Muscle of leg (tissue), 16 donors: Measurements from ENCODE around the gene CD1D. TPM values are rescaled to one million over a fixed set of nuclear protein-coding genes. Genes with fewer than 3 reads are reported as not detected.

Experiments used
- DNase-seq: peaks from one replicate; pipeline ENCODE4 v3.0.0; 2013
- H3K27ac ChIP-seq: one replicate; pipeline ENCODE4 v1.5.1; 2013; ENCODE audit warnings: mild to moderate bottlenecking, low read length, control low read depth
- H3K27me3 ChIP-seq: one replicate; pipeline ENCODE4 v1.6.1; 2013; ENCODE audit warnings: low read length; ENCODE audit not compliant: control insufficient read depth, insufficient read depth
- H3K36me3 ChIP-seq: one replicate; pipeline ENCODE4 v1.6.1; 2013; ENCODE audit warnings: low read length; ENCODE audit not compliant: control insufficient read depth, insufficient read depth
- H3K4me1 ChIP-seq: one replicate; pipeline ENCODE4 v1.6.1; 2013; ENCODE audit warnings: low read length; ENCODE audit not compliant: control insufficient read depth, insufficient read depth
- H3K4me3 ChIP-seq: one replicate; pipeline ENCODE4 v1.5.1; 2013; ENCODE audit warnings: low read length, control low read depth
- H3K9me3 ChIP-seq: replicated peaks from 2 replicates; pipeline ENCODE4 v1.6.1; 2013; ENCODE audit warnings: low read depth, low read length; ENCODE audit not compliant: control insufficient read depth
- WGBS: methylation state at CpG from one replicate; pipeline ENCODE4 v1.1.5; 2013; ENCODE audit warnings: missing lambda C conversion rate; ENCODE audit not compliant: insufficient coverage; 5-methylcytosine and 5-hydroxymethylcytosine counted together
- long read RNA-seq, 11 donors: transcript quantifications; one replicate each; lab custom pipeline, GENCODE V29; 2026
- polyA plus RNA-seq, 8 donors: library from polyadenylated mRNA; unstranded; fragments of 120-200 nt; gene quantifications; one replicate each; pipeline versions ENCODE4 v1.2.1 to v1.2.3, GENCODE V29; 2013; ENCODE audit warnings: inconsistent platforms in 1 of 8, low replicate concordance in 1 of 8; ENCODE audit not compliant: insufficient read length in 8 of 8, insufficient read depth in 1 of 8
- total RNA-seq: library from RNA; stranded (reverse); fragments of 120-200 nt; gene quantifications from one replicate; pipeline ENCODE4 v1.2.4, GENCODE V29; 2013

The CD1D gene
- total RNA-seq (1.6 TPM), polyA plus RNA-seq (1 to 10 TPM in 6 of 8 donors, under 1 TPM in 2; 0.83 to 1.9 (median 1.5) TPM)
- long read RNA-seq, donor 1: 0 reads
- long read RNA-seq, donor 2: 0 reads
- long read RNA-seq, donor 3: 0 reads
- long read RNA-seq, donor 4: 0 reads
- long read RNA-seq, donor 5: 0 reads
- long read RNA-seq, donor 6: 0 reads
- long read RNA-seq, donor 7: 0 reads
- long read RNA-seq, donor 8: 0 reads
- long read RNA-seq, donor 9: 0 reads
- long read RNA-seq, donor 10: 0 reads
- long read RNA-seq, donor 11: 0 reads

DNA sequence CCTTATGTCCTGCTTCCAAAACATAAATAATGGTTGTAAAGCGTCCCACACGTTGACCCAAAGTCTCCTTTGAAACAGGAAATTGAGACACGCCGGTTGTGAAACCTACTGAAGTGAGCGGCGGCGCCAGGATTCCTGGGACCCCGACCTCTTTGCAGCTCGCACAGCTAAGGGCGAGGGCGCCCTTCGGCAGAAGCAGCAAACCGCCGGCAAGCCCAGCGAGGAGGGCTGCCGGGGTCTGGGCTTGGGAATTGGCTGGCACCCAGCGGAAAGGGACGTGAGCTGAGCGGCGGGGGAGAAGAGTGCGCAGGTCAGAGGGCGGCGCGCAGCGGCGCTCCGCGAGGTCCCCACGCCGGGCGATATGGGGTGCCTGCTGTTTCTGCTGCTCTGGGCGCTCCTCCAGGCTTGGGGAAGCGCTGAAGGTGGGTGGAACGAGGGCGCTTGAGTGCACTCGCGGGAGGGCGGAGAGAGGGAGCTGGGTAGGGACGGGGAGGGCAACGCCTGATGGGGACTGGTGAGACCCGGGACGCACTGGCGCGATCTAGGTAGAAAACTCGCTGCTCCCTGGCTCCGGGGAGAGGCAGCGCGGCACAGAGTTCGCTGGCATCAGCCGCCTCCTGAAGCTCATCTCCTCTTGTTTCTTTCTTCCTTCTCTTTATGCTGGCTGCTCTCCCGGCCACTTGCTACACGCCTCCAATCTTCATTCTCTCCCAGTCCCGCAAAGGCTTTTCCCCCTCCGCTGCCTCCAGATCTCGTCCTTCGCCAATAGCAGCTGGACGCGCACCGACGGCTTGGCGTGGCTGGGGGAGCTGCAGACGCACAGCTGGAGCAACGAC is at the start of gene CD1D:
Gene CD1D (plus strand): TSS at position 155 of the 836 bp plus-strand sequence. CDS start 207 bp downstream, at position 362.
- Histone ChIP-seq H3K9me3 (no peaks in the 10 kb centered on the region), H3K36me3 (no peaks in the 10 kb centered on the region), H3K4me3 (peak within 1 kb of the TSS; percentile 57), H3K27ac (no peak within 1 kb of the TSS), H3K4me1 (peaks cover 16% of the 10 kb centered on the region), H3K27me3 (peaks cover 39% of the 10 kb centered on the region)
- DNase-seq: peak; percentile 59
- WGBS: under 1% methylated on average over 56 of the region's 63 CpGs

DNA sequence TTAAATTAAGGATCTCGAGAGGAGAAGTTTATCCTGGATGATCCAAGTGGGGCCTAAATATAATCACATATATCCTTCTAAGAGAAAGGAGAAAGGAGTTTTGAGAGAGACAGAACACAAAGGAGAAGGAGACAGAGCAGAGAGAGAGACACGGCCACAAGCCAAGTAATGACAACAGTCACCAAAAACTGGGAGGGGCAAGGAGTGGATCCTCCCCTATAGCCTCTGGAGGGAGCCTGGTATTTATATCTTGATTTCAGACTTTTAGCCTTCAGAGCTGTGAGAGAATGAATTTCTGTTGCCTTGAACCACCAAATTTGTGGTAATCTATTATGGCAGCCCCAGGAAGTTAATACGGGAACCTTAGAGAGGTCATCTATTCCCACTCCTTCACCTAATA is 49.5 kb upstream of the CD1D start:
- peaks cover 2% of the 10 kb centered on the region for H3K27me3 ChIP-seq
- H3K27ac ChIP-seq: no peak overlapping the region
- no peak for DNase-seq
- H3K4me3 ChIP-seq: no peak overlapping the region
- H3K9me3 ChIP-seq: no peaks in the 10 kb centered on the region
- H3K4me1 ChIP-seq: no peaks in the 10 kb centered on the region
- H3K36me3 ChIP-seq: no peaks in the 10 kb centered on the region
- WGBS: 50% methylated on average over 1 of the region's 3 CpGs

DNA sequence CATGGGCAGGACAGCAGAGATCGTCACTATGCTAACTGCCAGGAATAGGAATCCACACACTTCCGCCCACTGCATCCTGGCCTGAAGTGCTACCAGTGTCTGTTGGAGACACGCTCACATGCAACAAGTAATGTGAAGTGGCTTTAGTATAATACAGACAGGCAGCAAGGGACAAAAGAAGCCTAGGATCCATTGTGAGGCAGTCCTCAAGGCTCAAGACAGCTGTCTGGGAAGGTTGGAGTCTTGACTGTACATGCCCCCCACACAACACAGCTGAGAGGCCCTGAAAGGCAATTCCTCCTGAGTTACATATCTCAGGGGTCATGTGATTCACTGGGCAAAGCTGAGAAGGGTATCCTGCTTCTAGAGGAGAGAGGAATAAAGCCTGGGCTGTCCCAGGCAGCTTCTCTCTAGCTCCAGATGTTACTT is 39.9 kb upstream of the CD1D start:
- no peaks in the 10 kb centered on the region for H3K27me3 ChIP-seq
- WGBS: 40% methylated on average over 1 of the region's 3 CpGs
- peaks cover 19% of the 10 kb centered on the region for H3K4me1 ChIP-seq
- DNase-seq: peak; percentile 26
- H3K4me3 ChIP-seq: no peak overlapping the region
- H3K9me3 ChIP-seq: no peaks in the 10 kb centered on the region
- H3K27ac ChIP-seq: peak overlapping the region; percentile 29
- H3K36me3 ChIP-seq: no peaks in the 10 kb centered on the region

DNA sequence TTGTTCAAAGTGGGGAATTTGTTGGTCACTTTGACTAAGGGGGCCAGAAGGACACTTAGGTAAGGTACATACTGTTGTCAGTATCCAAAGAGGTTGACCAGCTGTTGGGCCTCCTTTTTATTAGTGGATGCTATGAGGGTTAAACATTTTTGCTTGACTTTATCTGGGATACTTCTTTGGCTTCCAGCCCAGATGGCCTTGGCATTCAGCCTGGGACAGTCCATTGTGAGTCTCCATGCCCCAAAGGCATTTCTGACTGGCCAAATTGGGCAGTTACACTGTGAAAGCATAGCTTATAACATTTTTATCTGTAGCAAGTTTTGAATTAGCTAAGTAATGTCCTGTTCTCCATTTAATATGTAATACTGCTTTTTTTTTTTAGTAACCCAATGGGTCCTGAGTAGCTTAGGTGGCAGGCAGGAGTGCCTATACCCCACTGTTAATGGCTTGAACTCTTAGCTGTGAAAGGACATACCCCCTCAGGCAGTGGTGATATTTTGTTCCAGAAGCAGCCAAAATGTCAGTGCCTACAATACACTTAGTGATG is 35.4 kb upstream of the CD1D start:
- Histone ChIP-seq H3K27ac (no peak overlapping the region), H3K27me3 (no peaks in the 10 kb centered on the region), H3K36me3 (no peaks in the 10 kb centered on the region), H3K4me3 (no peak overlapping the region), H3K4me1 (peaks cover 31% of the 10 kb centered on the region), H3K9me3 (no peaks in the 10 kb centered on the region)
- peak; percentile 68 for DNase-seq

DNA sequence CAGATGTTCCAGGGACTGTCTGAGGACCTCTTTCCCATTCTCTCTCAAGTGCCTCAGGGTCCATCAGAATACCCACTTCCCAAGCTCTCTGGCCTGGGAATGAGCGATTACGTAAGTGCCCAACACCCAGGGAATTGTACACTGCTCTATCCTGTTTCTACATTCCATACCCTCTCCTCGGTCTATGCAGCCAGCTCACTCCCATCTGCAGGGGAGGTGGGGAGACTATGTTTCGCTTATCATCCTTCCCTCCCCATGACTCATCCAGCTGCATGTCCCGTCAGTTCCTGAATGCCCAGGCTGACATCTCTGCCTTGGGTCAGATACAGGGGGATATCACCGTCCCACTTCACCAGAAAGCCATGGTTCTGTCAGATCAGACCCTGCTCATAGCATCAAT is 34.5 kb upstream of the CD1D start:
- peaks cover 23% of the 10 kb centered on the region for H3K4me1 ChIP-seq
- no peak for DNase-seq
- H3K4me3 ChIP-seq: no peak overlapping the region

DNA sequence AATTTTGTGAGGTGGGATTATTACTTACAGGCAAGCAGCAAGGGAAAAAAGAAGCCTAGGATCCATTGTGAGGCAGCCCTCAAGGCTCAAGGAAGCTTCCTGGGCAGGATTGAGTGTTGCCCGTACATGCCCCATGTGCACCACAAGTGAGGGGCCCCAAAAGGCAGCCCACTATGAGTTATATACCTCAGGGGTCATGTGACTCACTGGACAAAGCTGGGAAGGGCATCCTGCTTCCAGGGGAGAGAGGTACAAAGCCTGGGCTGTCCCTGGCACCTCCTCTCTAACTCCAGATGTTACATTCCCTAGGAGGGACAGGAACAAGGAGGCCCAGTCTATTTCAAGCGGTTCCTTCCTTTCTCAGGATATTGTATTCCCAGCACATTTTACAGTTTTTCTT is 34.0 kb upstream of the CD1D start:
- H3K4me1 ChIP-seq: peaks cover 23% of the 10 kb centered on the region
- no peaks in the 10 kb centered on the region for H3K9me3 ChIP-seq
- no peak overlapping the region for H3K4me3 ChIP-seq
- H3K27me3 ChIP-seq: no peaks in the 10 kb centered on the region
- no peak overlapping the region for H3K27ac ChIP-seq
- WGBS: 89% methylated on average over 1 of the region's 2 CpGs
- no peak for DNase-seq
- H3K36me3 ChIP-seq: no peaks in the 10 kb centered on the region

More for the DNA sequence above, 34.5 kb upstream of the CD1D start:
- Histone ChIP-seq H3K27ac (no peak overlapping the region), H3K36me3 (no peaks in the 10 kb centered on the region), H3K9me3 (no peaks in the 10 kb centered on the region), H3K27me3 (no peaks in the 10 kb centered on the region)
- WGBS: 91% methylated on average over 3 of the region's 6 CpGs

DNA sequence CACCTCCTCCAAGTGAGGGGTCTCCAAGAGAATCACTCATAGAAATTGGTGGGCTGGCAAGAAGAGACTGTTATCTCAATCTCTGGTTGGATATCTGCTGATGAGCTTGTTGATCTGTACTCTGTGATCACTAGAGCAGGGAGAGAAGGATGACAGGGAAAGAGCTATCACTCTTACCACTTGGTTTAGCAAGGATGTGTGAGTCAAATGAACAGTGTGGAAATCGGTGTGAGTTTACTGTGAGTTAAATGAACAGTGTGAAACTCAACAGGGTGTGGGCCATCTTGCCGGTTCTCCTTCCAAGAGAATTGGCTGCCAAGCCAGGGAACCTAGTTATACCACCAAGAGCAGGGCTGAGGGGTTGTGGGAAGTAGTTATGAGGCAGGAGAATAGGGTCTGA is 33.3 kb upstream of the CD1D start:
- Histone ChIP-seq H3K4me3 (no peak overlapping the region), H3K27me3 (no peaks in the 10 kb centered on the region), H3K4me1 (peaks cover 23% of the 10 kb centered on the region), H3K27ac (peak overlapping the region; percentile 11), H3K9me3 (no peaks in the 10 kb centered on the region), H3K36me3 (no peaks in the 10 kb centered on the region)
- no peak for DNase-seq
- no CpG with 5 or more reads among the region's 2 CpGs for WGBS

DNA sequence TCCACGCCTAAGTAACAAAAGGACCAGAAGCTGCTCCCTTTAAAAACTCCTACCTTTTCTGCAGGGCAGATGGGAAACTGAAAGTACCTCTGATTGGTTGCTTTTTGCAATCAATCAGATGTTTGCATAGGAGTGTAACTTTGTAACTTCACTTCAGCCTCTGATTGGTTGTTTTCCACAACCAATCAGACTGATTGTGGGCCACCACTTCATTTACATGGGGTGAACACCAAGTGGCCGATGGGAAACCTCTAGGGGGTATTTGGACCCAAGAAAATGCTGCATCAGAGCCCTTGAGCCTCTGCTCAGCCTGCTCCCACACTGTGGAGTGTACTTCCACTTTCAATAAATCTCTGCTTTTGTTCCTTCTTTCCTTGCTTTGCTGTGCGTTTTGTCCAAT is 32.8 kb upstream of the CD1D start:
- Histone ChIP-seq H3K9me3 (no peaks in the 10 kb centered on the region), H3K27me3 (no peaks in the 10 kb centered on the region), H3K4me3 (no peak overlapping the region), H3K4me1 (peaks cover 23% of the 10 kb centered on the region), H3K27ac (peak overlapping the region; percentile 11), H3K36me3 (no peaks in the 10 kb centered on the region)
- peak; percentile 12 for DNase-seq
- WGBS: 67% methylated on average over 2 of the region's 3 CpGs

DNA sequence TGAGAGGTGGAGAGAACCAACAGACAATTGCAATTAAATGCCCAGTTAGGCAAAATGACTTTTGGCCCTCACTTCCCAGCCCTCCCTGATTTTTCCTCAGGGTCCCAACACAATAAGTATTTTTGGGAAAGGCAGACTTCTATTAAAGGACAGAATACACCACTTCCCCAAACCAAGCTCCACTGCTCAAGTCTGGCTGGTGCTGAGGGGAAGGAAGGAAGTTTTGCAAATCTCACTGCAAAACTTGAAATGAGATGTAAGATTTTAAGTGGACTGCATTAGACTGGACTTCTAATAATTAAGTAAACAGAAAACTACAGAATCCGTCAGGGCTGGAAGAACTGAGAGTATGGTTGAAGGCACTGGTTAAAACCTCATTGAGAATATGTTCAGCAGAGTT is 32.2 kb upstream of the CD1D start:
- peak; percentile 36 for DNase-seq
- H3K4me1 ChIP-seq: peaks cover 23% of the 10 kb centered on the region
- H3K9me3 ChIP-seq: no peaks in the 10 kb centered on the region
- H3K36me3 ChIP-seq: no peaks in the 10 kb centered on the region
- WGBS: no CpG with 5 or more reads among the region's 1 CpG
- H3K27ac ChIP-seq: peak overlapping the region; percentile 77
- H3K27me3 ChIP-seq: no peaks in the 10 kb centered on the region
- H3K4me3 ChIP-seq: no peak overlapping the region

DNA sequence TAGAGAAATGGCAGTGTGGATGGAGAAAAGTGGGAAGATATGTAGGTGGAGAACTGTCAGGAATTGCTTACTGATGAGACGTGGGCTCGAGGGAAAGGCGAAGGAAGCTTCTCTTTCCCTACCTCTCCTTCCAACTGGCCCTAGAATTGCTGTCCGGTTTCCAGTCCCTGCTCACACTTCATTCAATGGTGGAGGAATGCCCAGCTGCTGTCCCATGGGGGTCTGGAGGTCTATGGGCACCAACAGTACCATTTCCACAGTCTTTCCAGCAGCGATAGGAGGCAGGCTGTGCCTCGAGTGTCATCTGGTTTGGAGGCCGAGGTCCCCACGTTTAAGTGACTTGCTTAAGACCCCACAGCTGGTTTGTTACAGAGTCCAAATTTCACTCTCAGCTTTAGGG is 31.5 kb upstream of the CD1D start:
- H3K36me3 ChIP-seq: no peaks in the 10 kb centered on the region
- H3K4me1 ChIP-seq: peaks cover 23% of the 10 kb centered on the region
- no peaks in the 10 kb centered on the region for H3K27me3 ChIP-seq
- H3K4me3 ChIP-seq: peak overlapping the region; percentile 30
- DNase-seq: peak; percentile 62
- H3K27ac ChIP-seq: peak overlapping the region; percentile 77
- H3K9me3 ChIP-seq: no peaks in the 10 kb centered on the region
- WGBS: 38% methylated on average over 2 of the region's 8 CpGs
